ENCODE data around the gene IGSF6.
"Not testable (repeated sequence)": the region's sequence is repeated elsewhere in the genome, so short reads cannot be mapped to it uniquely, and the experiment has no call there.

Gene IGSF6, protein sequence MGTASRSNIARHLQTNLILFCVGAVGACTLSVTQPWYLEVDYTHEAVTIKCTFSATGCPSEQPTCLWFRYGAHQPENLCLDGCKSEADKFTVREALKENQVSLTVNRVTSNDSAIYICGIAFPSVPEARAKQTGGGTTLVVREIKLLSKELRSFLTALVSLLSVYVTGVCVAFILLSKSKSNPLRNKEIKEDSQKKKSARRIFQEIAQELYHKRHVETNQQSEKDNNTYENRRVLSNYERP

GRCh38 chr16:21652453-21652852, at the start of gene IGSF6:
Gene IGSF6 (minus strand): TSS chr16:21652608. CDS start chr16:21652598, 10 bp downstream.
- peaks cover 21% of the 10 kb centered on the region for H3K36me3 ChIP-seq (ENCODE audit: insufficient read depth, low read length)
- no peak within 1 kb of the TSS for H3K4me3 ChIP-seq
- no peak for DNase-seq (ENCODE audit: low read depth, low spot score)
- H3K9me3 ChIP-seq (ENCODE audit: low read depth, low read length), result no peaks in the 10 kb centered on the region
- TF ChIP-seq FOXP2 (optimal IDR thresholded peaks at IDR 0.05; ENCODE audit: control extremely low read depth, extremely low read length, insufficient read depth) (no peak), EZH2 (IDR thresholded peaks at IDR 0.05) (no peak), POLR2AphosphoS5 (IDR thresholded peaks at IDR 0.05; ENCODE audit: borderline replicate concordance, low read depth, low read length) (no peak)
- no peak within 1 kb of the TSS for H3K9ac ChIP-seq (ENCODE audit: insufficient read length)
- H3K27ac ChIP-seq, result no peak within 1 kb of the TSS

- Histone ChIP-seq H3K9me3 (ENCODE audit: low read depth, low read length) (no peaks in the 10 kb centered on the region), H3K27ac (no peak overlapping the region), H3K36me3 (ENCODE audit: insufficient read depth, low read length) (no peaks in the 10 kb centered on the region), H3K9ac (ENCODE audit: insufficient read length) (no peak overlapping the region), H3K4me3 (no peak overlapping the region)
- DNase-seq (ENCODE audit: low read depth, low spot score), result no peak
- TF ChIP-seq FOXP2 (optimal IDR thresholded peaks at IDR 0.05; ENCODE audit: control extremely low read depth, extremely low read length, insufficient read depth) (no peak), POLR2AphosphoS5 (IDR thresholded peaks at IDR 0.05; ENCODE audit: borderline replicate concordance, low read depth, low read length) (no peak), EZH2 (IDR thresholded peaks at IDR 0.05) (no peak)
Observed at GRCh38 chr16:21701271-21701670, 48.9 kb upstream of the IGSF6 start.

DNA sequence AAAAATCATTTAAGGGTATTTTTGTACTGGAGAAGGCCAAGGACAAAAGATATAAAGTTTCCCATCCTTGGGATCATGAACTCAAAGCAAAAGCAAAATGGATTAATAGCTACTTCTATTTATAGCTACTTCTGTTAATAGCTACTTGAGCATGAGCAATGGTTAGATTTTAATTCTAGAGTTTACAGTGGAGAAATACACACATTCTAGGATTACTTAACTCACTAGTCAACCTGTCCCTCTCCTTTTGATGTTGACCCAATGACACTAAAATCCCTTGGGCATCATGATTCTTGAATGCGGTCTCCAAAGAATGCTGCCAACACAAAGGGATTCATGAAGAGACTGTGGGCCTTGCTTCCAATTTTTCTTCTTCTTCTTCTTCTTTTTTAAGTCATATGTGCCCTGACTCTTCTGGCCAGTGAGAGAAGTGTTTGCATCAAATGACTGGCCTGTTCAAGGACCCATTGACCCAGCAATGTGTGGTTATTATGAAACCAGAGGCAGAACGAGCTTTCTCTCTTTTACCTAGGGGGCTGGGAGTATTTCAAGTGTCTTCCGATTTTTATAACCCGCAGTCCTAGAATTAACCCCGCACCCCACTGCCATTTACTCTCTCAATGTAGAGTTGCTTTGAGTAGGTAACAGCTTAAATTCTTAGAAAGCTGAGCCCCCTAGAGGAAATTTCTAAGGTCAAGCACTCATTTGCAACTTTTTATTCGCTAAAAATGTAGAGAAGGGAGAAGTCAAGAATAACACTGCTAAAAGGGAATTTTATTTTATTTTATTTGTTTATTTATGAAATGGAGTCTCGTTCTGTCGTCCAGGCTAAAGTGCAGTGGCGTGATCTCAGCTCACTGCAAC, 46.0 kb upstream of the IGSF6 start:
- no peak overlapping the region for H3K4me3 ChIP-seq
- H3K36me3 ChIP-seq (ENCODE audit: insufficient read depth, low read length), result no peaks in the 10 kb centered on the region
- no peak overlapping the region for H3K27ac ChIP-seq
- no peaks in the 10 kb centered on the region for H3K9me3 ChIP-seq (ENCODE audit: low read depth, low read length)
- TF ChIP-seq EZH2 (IDR thresholded peaks at IDR 0.05) (no peak), POLR2AphosphoS5 (IDR thresholded peaks at IDR 0.05; ENCODE audit: borderline replicate concordance, low read depth, low read length) (no peak), FOXP2 (optimal IDR thresholded peaks at IDR 0.05; ENCODE audit: control extremely low read depth, extremely low read length, insufficient read depth) (no peak)
- H3K9ac ChIP-seq (ENCODE audit: insufficient read length), result no peak overlapping the region
- DNase-seq (ENCODE audit: low read depth, low spot score), result no peak

DNA sequence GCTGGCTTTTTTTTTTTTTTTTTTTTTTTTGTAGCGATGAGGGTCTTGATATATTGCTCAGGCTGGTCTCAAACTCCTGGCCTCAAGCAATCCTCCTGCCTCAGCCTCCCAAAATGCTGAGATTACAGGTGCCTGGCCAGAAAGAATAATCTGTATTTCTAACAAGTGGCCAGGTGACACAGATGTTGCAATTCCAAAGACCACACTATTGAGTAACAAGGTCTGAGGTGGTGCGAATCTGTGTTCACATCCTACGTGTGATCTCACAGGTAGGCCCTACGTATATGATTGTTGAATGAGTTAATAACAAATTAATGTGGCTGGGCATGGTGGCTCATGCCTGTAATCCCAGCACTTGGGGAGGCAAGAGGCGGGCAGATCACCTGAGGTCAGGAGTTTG, 44.6 kb upstream of the IGSF6 start:
- H3K9ac ChIP-seq (ENCODE audit: insufficient read length), result no peak overlapping the region
- H3K27ac ChIP-seq, result no peak overlapping the region
- no peak for DNase-seq (ENCODE audit: low read depth, low spot score)
- no peaks in the 10 kb centered on the region for H3K9me3 ChIP-seq (ENCODE audit: low read depth, low read length)
- TF ChIP-seq POLR2AphosphoS5 (IDR thresholded peaks at IDR 0.05; ENCODE audit: borderline replicate concordance, low read depth, low read length) (no peak), FOXP2 (optimal IDR thresholded peaks at IDR 0.05; ENCODE audit: control extremely low read depth, extremely low read length, insufficient read depth) (no peak), EZH2 (IDR thresholded peaks at IDR 0.05) (no peak)
- no peak overlapping the region for H3K4me3 ChIP-seq
- H3K36me3 ChIP-seq (ENCODE audit: insufficient read depth, low read length), result no peaks in the 10 kb centered on the region

GRCh38 chr16:21694609-21695008, 42.2 kb upstream of the IGSF6 start:
- TF ChIP-seq POLR2AphosphoS5 (IDR thresholded peaks at IDR 0.05; ENCODE audit: borderline replicate concordance, low read depth, low read length) (no peak), FOXP2 (optimal IDR thresholded peaks at IDR 0.05; ENCODE audit: control extremely low read depth, extremely low read length, insufficient read depth) (no peak), EZH2 (IDR thresholded peaks at IDR 0.05) (no peak)

GRCh38 chr16:21690967-21691366, 38.6 kb upstream of the IGSF6 start:
- DNase-seq (ENCODE audit: low read depth, low spot score); H3K9me3 ChIP-seq (ENCODE audit: low read depth, low read length); H3K4me3 ChIP-seq; H3K9ac ChIP-seq (ENCODE audit: insufficient read length); H3K36me3 ChIP-seq (ENCODE audit: insufficient read depth, low read length); H3K27ac ChIP-seq: not testable (repeated sequence)

More at GRCh38 chr16:21694609-21695008, 42.2 kb upstream of the IGSF6 start:
- Histone ChIP-seq H3K9ac (ENCODE audit: insufficient read length) (no peak overlapping the region), H3K9me3 (ENCODE audit: low read depth, low read length) (no peaks in the 10 kb centered on the region), H3K27ac (no peak overlapping the region), H3K4me3 (no peak overlapping the region), H3K36me3 (ENCODE audit: insufficient read depth, low read length) (no peaks in the 10 kb centered on the region)
- DNase-seq (ENCODE audit: low read depth, low spot score), result no peak

DNA sequence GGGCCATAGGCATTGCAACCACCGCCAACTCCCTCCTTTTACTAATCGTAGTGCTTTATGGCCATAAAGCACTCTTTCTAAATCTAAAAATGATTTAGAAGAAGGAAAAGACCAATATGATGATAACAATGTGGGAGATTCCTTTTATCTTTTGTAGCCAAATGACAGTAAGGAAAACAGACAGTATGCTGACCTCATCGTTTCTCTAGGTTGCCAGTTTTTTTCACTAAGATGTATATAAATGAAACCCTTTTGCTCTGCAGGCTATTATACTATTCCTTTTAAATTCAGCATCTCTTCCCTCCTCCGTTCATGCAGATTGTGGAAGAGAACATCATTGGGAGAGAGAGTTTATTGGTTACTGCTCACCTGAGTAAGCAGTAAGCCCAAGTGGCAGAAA, 36.7 kb upstream of the IGSF6 start:
- no peak for DNase-seq (ENCODE audit: low read depth, low spot score)
- TF ChIP-seq FOXP2 (optimal IDR thresholded peaks at IDR 0.05; ENCODE audit: control extremely low read depth, extremely low read length, insufficient read depth) (no peak), EZH2 (IDR thresholded peaks at IDR 0.05) (no peak), POLR2AphosphoS5 (IDR thresholded peaks at IDR 0.05; ENCODE audit: borderline replicate concordance, low read depth, low read length) (no peak)
- Histone ChIP-seq H3K4me3 (no peak overlapping the region), H3K9ac (ENCODE audit: insufficient read length) (no peak overlapping the region), H3K9me3 (ENCODE audit: low read depth, low read length) (no peaks in the 10 kb centered on the region), H3K36me3 (ENCODE audit: insufficient read depth, low read length) (no peaks in the 10 kb centered on the region), H3K27ac (no peak overlapping the region)

GRCh38 chr16:21685034-21685455, 32.6 kb upstream of the IGSF6 start:
- no peak for TF ChIP-seq POLR2AphosphoS5 (IDR thresholded peaks at IDR 0.05; ENCODE audit: borderline replicate concordance, low read depth, low read length)
- TF ChIP-seq EZH2 (IDR thresholded peaks at IDR 0.05), result no peak
- no peak for TF ChIP-seq FOXP2 (optimal IDR thresholded peaks at IDR 0.05; ENCODE audit: control extremely low read depth, extremely low read length, insufficient read depth)
- Histone ChIP-seq H3K9me3 (ENCODE audit: low read depth, low read length) (no peaks in the 10 kb centered on the region), H3K36me3 (ENCODE audit: insufficient read depth, low read length) (no peaks in the 10 kb centered on the region), H3K9ac (ENCODE audit: insufficient read length) (no peak overlapping the region), H3K4me3 (no peak overlapping the region), H3K27ac (no peak overlapping the region)
- no peak for DNase-seq (ENCODE audit: low read depth, low spot score)
